ENCODE measurements around the gene LAPTM5. TPM values are rescaled to one million over a fixed set of nuclear protein-coding genes. Genes with fewer than 3 reads are reported as not detected.
A peak's percentile ranks its signal among the peaks of the same experiment; 100 is the strongest.

The LAPTM5 gene
- total and polyA plus RNA-seq, 2 of the 8 experiments (the other 6 are each of a cell fraction or from before 2014, with no cell fraction given), result 0.37 to 1.4 TPM

DNA sequence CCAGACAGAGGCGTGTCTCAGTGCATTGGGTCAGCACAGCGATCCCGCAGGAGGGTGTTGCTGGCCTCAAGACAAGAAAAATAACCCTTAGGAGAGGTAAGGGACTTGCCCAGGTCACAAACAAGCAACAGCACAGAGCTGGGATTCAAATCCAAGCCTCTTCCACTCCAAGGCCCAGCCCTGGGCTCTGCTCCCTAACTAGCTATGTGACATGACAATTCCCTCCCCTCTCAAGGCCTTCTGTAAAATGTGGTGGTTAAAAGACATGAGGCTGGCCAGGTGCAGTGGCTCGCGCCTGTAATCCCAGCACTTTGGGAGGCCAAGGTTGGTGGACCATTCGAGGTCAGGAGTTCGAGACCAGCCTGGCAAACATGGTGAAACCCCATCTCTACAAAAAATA, 28.1 kb upstream of the LAPTM5 start:
- Histone ChIP-seq H4K5ac (ENCODE audit: insufficient read length, low read depth, low read length) (no peak overlapping the region), H2BK120ac (replicated peaks; ENCODE audit: low read depth, low read length) (no peak overlapping the region), H2BK15ac (ENCODE audit: low read length) (no peak overlapping the region), H3K27me3 (replicated peaks in 1 of 4; ENCODE audit: control insufficient read depth in 3 of 4, extremely low read depth in 1 of 4, insufficient read depth in 3 of 4, low read length in 3 of 4) (no peaks in the 10 kb centered on the region; a peak in 1 of 7 replicates), H4K8ac (ENCODE audit: extremely low read depth, insufficient read depth, low read length) (no peak overlapping the region), H3K4me1 (replicated peaks in 1 of 4; ENCODE audit: control insufficient read depth in 3 of 4, insufficient read depth in 4 of 4, low read length in 3 of 4) (peaks cover 0 to 4% (median 2%) of the 10 kb centered on the region in 4 experiments; a peak in 5 of 7 replicates), H3K4me3 (ENCODE audit: extremely low read depth in 1 of 4, insufficient read depth in 2 of 4, low read depth in 3 of 4, low read length in 4 of 4) (no peak overlapping the region), H2BK5ac (ENCODE audit: low read depth, low read length) (no peak overlapping the region), H3K23me2 (ENCODE audit: low read depth, low read length) (no peaks in the 10 kb centered on the region), H2AFZ (ENCODE audit: low read length) (no peak overlapping the region), H3K14ac (ENCODE audit: insufficient read length) (no peak overlapping the region), H3K4me2 (ENCODE audit: insufficient read depth in 1 of 2, low read depth in 2 of 2, low read length in 2 of 2) (no peak overlapping the region), H3K23ac (ENCODE audit: insufficient read length) (no peak overlapping the region), H3K9me3 (ENCODE audit: insufficient read depth in 2 of 2, low read depth in 1 of 2, low read length in 1 of 2) (no peaks in the 10 kb centered on the region), H3K56ac (replicated peaks; ENCODE audit: insufficient read length, low read depth, low read length) (no peak overlapping the region), H3K9ac (replicated peaks in 1 of 4; ENCODE audit: extremely low read depth in 1 of 4, low read depth in 3 of 4, low read length in 3 of 4) (no peak overlapping the region), H2BK20ac (ENCODE audit: low read length) (no peak overlapping the region), H3K79me1 (ENCODE audit: low read depth, low read length) (no peaks in the 10 kb centered on the region), H4K20me1 (replicated peaks in 1 of 2; ENCODE audit: control insufficient read depth in 1 of 2, insufficient read depth in 2 of 2, low read length in 2 of 2) (no peaks in the 10 kb centered on the region), H4K91ac (replicated peaks; ENCODE audit: insufficient read length, low read length) (peak overlapping the region; percentile 41), H3K27ac (ENCODE audit: low read depth, low read length) (no peak overlapping the region), H3K4ac (replicated peaks; ENCODE audit: insufficient read length, low read depth, low read length) (no peak overlapping the region), H3K36me3 (ENCODE audit: control insufficient read depth in 2 of 4, insufficient read depth in 4 of 4, low read length in 3 of 4) (no peaks in the 10 kb centered on the region), H3K18ac (ENCODE audit: extremely low read depth, low read length) (no peak overlapping the region; the same call in 1 of the 2 replicates), H2AK5ac (ENCODE audit: low read depth, low read length) (no peak overlapping the region), H3K79me2 (ENCODE audit: control insufficient read depth in 1 of 2, insufficient read depth in 2 of 2, low read length in 2 of 2) (no peaks in the 10 kb centered on the region), H2BK12ac (ENCODE audit: low read depth, low read length) (no peak overlapping the region)
- POLR2A ChIA-PET (ENCODE audit: partially characterized antibody), result interaction anchor here (1.0 kb wide), 1 partner anchor 144 kb away, joined by 3 read pairs; no protein-coding TSS in a partner anchor
- TF ChIP-seq CREB1 (IDR thresholded peaks at IDR 0.05) (no peak), PHF8 (conservative IDR thresholded peaks at IDR 0.05; ENCODE audit: low read depth, low read length) (no peak), CTBP2 (IDR thresholded peaks at IDR 0.05; ENCODE audit: borderline replicate concordance, insufficient read depth, insufficient read length, low read length) (no peak), CHD2 (IDR thresholded peaks at IDR 0.05; ENCODE audit: low read length) (no peak)
- TF ChIP-seq, protein P1, sequence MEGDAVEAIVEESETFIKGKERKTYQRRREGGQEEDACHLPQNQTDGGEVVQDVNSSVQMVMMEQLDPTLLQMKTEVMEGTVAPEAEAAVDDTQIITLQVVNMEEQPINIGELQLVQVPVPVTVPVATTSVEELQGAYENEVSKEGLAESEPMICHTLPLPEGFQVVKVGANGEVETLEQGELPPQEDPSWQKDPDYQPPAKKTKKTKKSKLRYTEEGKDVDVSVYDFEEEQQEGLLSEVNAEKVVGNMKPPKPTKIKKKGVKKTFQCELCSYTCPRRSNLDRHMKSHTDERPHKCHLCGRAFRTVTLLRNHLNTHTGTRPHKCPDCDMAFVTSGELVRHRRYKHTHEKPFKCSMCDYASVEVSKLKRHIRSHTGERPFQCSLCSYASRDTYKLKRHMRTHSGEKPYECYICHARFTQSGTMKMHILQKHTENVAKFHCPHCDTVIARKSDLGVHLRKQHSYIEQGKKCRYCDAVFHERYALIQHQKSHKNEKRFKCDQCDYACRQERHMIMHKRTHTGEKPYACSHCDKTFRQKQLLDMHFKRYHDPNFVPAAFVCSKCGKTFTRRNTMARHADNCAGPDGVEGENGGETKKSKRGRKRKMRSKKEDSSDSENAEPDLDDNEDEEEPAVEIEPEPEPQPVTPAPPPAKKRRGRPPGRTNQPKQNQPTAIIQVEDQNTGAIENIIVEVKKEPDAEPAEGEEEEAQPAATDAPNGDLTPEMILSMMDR (IDR thresholded peaks at IDR 0.05; ENCODE audit: control extremely low read depth in 1 of 3, insufficient read depth in 1 of 3, low read depth in 1 of 3, low read length in 3 of 3), result no peak
- TF ChIP-seq, protein P2, sequence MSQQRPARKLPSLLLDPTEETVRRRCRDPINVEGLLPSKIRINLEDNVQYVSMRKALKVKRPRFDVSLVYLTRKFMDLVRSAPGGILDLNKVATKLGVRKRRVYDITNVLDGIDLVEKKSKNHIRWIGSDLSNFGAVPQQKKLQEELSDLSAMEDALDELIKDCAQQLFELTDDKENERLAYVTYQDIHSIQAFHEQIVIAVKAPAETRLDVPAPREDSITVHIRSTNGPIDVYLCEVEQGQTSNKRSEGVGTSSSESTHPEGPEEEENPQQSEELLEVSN (IDR thresholded peaks at IDR 0.05), result no peak
- WGBS, 2 experiments (ENCODE audit: extremely low coverage in 1 of 2, insufficient coverage in 1 of 2, insufficient read length in 1 of 2, insufficient replicate concordance in 2 of 2, low coverage in 1 of 2, low lambda C conversion rate in 2 of 2, missing lambda C conversion rate in 1 of 2), result 89% methylated on average over 7 of the region's 7 CpGs; no CpG with 5 or more reads in 1 of the 2 experiments
- FAIRE-seq (no peak), DNase-seq (ENCODE audit: low read depth in 1 of 2, low spot score in 2 of 2) (no peak)
- CTCF ChIA-PET (ENCODE audit: partially characterized antibody), result interaction anchor here (0.5 to 51.2 kb wide), 6 partner anchors 17 to 382 kb away, joined by 3 to 1640 read pairs (median 166); partner anchors contain the start of genes LAPTM5, MATN1 and SDC3
